ENCODE results near the gene SERPINE3. TPM values are rescaled to one million over a fixed set of nuclear protein-coding genes. Genes with fewer than 3 reads are reported as not detected.

The SERPINE3 gene
- total RNA-seq, 1 donor from 2014 or later: not detected

DNA sequence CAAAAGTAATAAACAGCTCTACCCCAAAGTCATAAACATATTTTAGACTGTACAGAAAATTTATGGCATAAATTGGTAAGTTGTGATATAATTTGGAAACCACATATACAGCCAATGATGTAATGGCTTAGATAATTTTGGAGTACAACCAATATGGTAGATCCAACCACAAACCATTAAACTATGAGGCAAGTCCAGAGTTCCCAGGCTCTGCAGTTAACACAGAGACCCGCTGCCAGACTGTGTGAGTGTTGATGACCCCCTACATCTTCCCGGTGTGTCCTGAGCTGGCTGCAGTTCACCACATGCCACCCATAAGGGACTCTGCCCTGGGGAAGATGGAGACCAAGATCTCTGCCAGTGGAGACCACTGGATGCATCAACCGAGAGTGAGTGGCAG, 9.9 kb upstream of the SERPINE3 start:
- DNase-seq: no peak

DNA sequence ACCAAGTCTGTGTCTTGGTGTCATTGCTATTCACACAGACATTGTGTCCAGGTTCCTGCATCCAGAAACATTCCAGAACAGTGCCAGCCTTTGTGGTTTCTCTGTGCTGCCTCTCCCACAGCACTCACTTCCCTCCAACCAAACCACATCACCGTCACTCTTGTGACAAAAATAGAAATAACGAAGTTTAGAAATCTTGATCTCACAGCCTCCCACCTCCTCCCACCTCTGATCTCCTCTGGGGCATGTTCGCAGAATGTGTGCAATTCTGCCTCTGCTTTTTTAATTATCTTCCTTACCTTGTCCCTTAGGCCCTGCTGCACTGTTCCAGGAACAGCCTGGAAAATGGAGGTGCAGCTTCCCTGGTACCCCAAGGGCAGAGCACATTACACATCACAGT, 8.7 kb upstream of the SERPINE3 start:
- no peak for DNase-seq

DNA sequence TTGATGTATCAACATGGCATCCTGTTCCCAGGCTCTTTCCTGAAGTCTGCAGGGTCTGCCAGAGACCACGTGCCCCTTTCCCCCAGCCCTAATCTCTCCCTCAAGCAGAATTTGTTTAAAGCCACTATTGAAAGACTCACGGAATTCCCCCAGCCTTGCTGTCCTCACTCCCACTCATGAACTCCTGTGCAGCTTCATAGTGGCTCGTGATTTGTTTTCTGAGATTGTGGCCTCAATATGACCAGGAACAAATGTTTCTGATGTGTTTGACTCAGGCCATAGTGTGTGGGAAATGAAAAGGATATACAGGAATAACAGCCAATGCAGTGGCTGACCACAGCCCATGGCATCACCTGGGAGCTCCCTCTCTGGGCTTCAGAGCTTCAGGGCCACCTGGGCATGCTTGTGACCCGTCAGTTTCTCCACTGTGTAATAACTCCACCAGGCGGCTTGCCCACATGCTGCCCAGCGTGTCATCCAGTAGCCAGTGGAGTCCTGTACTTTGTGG, 8.1 kb upstream of the SERPINE3 start:
- DNase-seq: no peak

DNA sequence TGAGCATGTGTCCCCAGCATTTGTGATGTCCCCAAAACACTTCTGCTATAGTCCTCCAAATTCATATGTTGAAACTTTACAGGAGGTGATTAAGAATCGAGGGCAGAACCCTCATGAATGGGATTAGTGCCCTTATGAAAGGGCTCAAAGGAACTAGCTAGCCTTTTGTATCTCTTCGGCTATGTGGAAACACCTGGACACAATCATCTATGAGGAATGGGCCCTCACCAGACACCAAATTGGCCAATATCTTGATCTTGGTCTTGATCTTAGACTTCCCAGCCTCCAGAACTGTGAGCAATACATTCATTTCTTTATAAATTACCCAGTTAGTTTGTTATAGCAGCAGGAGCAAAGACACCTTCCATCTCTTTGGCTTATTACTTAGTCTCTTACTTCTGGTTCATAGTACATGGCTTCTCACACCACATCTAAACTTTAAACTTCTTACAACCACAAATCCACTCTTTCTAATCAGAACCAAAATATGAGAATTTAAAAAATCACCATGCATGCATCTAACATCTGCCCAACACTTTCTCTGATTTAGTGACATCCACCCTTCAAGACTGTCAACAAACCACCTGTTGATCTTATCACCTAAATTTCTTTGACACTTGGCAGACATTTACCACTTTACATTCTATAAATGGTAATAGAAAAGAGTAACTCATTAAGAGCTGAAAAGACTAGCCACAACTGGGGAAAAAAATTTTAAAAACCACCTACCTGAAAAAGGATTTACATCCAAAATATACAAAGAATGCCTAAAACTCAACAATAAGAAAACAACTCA, 6.7 kb upstream of the SERPINE3 start:
- no peak for DNase-seq

DNA sequence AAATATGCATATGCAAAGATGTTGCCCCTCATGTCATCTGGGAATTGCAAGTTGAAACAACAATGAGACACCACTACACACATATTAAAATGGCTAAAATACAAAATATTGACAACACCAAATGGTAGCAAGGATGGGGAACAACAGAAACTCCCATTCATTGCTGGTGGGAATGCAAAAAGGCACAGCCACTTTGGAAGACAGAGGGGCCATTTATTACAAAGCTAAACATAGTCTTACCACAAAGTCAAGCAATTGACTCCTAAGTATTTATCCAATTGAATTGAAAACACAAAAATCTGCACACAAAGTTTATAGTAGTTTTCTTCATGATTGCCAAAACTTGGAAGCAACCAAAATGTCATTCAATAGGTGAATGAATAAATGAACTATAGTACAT, 6.1 kb upstream of the SERPINE3 start:
- DNase-seq: no peak

DNA sequence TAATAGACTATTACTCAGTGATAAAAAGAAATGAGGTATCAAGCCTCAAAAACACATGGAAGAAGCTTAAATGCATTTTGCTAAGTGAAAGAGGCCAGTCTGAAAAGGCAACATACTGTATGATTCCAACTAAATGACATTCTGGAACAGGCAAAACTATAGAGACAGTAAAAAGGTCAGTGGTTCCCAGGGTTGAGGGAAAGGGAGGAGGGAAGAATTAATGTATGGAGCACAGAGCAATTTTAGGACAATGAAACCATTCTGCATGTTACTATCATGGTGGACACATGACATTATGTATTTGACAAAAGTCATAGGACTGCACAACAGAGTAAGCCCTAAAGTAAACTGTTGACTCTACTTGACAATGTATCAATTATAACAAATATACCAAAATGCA, 5.7 kb upstream of the SERPINE3 start:
- no peak for DNase-seq

DNA sequence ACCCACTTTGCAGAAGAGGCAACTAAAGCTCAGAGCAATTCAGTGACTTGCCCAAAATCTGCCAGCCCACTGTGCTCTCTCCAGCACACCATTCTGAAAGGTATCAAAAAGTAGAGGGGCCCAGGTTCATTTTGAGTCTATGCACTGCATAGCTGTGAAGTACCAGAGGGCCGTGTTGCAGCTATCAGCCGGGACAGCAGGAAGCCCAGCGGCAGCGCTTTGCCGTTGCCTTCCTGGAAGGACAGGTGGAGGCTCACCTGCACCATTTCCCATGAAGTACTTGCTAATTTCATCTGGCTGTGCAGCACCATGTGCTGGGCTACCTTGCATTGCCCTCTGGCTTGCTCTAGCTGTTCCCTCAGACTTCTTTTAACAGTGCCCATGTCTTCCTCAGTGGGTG, 2.7 kb upstream of the SERPINE3 start:
- no peak for DNase-seq

DNA sequence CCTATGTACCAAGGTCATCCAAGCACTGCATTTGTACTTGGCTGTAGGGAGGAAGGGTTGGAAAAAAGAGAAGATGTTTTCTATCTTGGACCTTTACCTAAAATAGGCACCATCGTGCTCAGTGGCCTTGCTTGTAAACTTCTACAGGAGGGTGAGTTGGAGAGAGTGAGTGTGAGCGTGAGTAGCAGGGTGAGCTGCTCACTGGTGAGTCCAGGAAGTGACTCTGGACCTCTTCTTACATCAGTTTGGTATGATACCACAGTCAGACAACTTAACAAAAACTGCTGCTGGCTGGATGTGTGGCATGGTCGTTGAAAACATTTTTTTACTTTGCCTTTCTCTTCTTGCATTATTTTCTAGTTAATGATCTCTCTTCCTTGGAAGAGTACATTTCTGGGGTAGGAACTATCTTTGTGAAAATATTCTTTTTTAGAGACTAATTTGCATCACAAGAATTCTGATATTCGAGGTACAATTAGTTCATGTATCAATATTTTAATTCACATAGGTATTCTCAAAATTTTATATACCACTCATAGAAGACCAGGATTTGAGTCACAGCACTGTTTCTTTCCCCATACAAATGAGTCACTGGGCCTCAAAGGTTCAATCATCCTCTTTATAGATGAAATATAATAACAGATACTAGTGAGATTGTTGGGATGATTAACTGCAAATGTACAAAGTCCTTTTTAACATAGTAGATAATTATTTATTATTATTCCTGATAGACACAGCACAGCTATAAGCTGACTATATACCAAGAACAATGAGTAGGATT, 651 bp downstream of the SERPINE3 start:
- DNase-seq: no peak

DNA sequence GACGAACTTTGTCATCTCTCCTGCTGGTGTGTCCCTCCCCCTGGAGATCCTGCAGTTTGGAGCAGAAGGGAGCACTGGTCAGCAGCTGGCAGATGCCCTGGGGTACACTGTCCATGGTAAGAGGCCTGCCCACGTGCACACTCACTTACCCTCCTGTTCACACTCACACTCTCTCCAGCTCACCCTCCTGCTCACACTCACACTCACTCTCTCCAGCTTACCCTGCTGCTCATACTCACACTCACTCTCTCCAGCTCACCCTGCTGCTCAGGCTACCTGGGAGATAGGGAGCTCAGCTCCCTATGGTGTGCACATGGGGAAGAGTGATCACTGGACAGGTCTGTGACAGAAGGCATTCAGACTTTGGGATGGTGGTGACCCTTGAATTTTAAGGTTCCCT, 1.7 kb downstream of the SERPINE3 start:
- DNase-seq: no peak

DNA sequence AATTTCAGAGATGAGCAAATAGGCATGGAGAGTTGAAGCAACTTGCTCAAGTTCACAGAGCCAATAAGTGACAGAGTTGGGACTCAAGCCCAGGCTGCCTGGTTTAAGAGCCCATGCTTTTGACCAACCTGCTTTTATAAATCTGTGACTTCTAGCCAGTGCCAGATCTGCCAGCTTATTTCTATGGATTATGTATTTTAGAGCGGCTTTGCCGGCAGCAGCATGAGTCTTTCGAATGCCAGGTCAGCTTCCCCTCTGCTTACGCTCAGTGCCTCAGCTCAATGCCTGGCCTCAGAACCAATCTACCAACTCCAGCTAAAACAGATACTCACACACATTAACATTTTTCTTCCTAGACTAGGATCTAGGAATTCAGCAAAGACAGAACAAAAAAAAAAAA, 2.3 kb downstream of the SERPINE3 start:
- DNase-seq: no peak

DNA sequence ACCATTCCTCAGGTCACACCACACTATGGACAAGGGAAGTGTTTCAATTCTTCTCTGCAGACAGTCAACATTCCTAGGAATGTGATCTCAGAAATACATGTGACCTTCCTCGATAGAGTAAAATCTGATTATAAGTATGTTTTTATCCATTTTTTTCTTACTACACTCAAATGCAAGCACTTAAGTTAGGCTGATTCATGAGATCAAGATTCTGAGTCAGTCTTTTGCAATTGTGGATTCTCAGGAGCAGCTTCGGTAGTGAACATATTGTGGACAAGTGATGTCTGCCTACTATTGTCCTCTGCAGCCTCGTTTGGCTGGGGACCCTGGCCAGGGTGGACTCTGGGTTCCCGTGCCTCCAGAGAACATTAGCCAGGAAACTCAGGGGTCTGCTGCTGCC, 3.2 kb downstream of the SERPINE3 start:
- no peak for DNase-seq

DNA sequence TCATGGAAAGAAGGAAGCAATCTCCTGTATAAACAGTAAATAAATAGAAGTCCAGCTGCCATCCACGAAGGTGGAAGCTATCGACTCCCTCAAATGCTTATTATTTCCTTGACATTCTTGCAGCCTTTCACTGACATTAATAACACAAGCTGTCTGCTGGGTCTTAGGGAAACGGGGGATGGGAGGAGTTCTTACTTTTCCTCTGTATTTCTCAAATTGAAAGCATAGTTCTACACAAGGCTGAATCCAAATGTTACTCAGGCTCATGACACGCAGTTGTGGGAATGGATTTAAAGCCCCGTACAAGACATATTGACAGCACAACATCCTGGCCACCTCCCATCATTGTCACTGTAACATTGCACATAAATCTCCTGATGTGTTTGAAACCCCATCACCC, 4.0 kb downstream of the SERPINE3 start:
- no peak for DNase-seq

DNA sequence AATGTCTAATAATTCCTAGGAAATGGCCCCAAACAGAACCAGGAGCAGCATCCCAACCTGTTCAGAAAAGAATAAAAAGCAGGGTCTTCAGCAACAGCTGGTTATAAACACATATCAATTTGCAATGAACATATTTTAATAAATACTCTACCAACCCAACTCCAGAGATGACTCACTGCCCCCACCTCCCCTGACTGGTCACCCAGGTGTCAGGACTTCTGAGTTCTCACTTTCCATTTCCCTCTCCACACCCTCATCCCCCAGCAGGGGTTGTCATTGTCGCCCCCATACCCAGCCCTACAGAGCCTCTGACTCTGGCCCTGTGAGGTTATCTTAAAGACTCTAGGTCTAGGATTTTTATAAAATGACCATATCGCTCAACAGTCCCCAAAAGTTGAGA, 6.9 kb downstream of the SERPINE3 start:
- DNase-seq: no peak

DNA sequence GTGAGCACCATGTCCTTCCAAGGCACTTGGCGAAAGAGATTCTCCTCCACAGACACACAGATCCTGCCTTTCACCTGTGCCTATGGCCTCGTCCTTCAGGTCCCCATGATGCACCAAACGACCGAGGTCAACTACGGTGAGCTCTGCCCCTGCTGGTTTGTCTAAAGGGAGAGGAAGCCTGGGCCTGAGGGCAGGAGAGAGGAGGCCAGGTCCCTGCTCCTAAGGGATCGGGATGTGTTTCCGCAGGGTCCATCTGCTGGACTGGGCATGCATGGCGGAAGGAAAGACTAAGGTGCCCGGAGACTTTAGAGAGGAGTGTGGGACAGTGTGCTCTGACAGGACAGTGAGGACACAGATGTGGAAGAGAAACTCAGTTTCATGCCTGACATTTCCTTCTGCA, 7.6 kb downstream of the SERPINE3 start:
- DNase-seq: no peak

DNA sequence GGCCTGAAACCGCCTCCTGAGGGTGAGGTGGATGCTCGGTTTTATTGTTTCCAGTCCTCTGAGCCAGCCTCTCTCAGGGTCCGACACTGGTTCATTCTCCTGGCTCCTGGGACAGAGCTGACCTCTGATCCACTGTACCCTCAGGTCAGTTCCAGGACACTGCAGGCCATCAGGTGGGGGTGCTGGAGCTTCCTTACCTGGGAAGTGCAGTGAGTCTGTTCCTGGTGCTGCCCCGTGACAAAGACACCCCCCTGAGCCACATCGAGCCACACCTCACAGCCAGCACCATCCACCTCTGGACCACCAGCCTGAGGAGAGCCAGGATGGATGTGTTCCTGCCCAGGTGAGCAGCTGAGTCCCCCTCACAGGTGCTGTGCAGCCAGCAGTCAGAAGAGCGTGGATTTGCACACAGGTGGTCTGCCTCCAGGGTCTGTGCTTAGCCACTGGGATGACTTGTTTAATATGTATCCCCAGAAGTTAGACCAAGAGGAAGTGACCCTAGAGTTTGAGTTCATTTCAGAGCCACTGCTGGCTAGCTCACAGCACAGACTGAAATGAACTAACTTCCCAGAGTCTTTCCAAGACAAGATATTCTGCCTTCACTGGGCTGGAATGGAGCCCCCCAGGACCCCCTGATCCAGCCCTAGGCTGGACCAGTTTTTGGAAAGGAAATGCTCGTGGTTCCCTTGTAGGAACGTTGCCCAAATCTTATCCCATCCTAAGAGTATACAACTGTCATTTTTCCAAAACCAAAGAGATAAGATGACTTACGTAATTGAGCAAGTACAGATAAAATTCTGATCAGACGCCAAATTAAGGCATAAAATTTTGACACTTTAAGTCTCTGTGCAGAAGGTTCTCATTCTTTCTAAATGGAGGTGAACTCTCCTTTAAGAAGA, 8.8 kb downstream of the SERPINE3 start:
- DNase-seq: no peak

DNA sequence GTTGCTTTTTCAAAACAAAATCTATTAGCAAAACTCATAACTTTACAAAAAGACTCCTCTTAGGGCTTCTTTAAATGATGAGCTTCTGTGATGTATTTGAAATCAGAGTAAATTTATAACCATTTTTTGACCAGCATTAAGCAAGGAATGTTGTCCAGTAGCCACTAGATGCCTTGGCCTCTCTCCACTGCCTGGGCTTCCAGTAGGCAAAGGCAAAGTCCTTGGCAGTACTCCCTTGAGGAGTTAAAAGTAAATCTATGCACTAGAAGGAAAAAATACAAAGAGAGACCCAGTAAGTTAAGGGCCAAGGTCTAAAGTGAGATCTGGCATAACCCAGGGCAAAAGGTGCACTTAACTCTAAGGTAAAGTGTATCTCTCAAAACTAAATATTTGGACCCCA, 9.5 kb downstream of the SERPINE3 start:
- no peak for DNase-seq

DNA sequence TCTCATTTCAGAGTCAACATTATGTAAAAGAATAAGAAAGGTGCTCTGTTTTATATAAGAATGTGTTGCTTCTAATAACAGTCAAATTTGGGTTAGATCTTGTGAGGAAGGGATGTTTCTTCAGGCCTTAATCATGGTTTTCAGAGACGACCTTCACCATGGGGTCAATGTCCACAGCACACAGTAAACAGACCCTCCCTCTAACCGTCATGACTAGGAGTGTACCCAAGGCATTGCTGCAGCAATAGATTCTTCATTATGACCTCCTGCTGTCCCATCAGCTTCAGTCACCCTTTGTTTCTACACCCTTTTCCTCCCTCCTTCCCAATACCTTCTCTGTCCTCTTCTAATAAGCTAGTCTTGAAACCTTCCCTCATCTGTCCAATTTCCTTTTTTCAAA, 15.7 kb downstream of the SERPINE3 start:
- DNase-seq: no peak

DNA sequence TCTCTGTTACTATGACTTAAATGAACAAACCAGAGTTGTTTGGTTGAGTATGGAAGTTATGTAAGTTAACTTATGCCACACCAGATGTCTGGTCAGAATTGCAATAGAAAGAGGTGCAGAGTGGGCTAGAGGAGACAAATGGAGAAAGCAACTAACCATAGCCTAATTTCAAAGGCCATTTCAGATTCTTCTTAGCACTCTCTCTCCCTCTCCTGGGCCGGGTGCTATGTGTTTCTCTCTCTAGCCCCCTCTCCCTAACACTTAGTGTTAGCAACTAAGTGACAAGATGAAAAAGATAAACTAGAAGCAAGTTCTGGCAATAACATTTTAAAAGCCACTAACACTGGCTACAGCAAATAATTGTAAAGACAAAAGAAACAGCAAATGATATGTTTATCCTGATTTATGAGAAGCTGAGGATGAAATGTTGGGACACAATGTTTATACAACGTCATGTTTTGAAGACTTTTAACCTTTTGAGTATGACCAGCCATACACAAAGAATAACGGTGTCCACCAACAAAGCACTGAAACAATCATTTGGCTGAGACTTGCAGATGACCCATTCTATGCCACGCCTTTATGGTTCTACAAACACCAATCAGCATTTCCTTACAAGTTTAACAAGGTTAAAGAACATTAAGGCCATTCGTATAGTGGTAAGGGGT, 18.6 kb downstream of the SERPINE3 start:
- DNase-seq: no peak

DNA sequence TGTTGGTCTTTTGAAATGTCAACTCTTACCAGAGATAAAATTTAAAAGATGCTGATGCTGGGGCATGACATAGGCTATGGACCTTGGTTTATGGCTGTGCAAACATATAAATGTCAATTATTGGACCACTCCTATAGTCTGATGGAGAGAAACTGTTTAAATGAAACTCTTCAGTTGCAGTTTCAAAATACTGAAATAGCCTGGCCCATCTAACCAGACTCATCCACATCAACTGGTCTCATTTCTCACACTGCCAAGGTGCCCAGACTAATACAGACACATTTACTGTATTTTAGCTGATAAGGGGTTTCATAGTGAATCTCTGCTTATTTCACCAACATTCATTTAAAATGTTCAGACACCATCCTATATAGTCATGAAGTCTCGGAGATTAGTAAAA, 19.9 kb downstream of the SERPINE3 start:
- DNase-seq: no peak

DNA sequence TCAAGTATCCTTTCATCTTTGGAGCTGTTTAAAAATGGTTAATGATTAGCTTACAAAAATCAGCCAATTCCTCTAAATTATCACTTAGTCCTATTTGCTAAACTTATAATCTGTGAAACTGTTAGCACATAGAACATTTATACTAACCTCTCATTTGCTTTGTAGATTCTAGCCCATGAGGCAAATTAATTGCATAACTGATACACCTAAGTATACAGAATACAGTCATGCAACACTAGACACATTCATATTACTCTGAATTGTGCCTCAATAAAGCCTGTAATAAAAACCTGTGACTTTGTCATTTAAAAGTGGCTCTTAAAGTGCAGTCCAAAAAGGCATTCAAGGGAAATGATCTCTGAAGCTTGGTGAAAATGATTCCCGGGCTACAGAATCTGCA, 21.0 kb downstream of the SERPINE3 start:
- DNase-seq: no peak

DNA sequence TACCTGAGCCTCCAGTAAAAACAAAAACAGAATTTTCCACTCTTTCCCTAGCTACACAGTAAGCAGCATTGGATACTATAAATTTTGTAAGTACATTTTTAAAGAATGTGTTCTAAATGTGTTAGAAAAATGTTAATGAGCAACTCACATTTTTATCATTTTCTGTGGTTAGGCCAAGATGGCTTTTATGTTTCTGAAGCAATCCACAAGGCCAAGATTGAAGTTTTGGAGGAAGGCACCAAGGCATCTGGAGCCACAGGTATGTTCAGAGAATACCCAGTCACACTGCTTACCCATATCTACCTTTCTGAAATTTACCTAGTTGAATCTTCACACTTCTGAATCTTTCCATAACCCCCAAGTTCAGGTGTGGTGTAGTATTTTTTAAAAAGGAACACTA, 21.6 kb downstream of the SERPINE3 start:
- no peak for DNase-seq

DNA sequence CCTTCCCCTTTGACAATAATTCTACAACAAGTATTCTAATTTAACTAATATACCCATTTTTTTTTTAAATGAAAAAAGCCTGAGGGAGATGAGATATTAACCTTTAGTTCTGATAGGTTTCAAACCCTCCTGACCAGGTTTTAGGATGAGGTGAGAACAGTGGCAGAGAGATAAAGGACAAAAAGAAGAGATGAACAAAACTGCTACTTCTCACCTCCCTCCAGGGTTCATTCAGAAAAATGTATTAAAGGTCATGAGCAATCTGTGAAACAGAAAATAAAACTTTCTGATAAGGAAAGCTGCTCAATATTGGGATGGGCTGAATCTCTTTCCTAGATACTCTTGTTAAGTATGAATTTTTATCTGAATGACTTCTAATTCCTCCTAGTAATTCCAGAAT, 24.1 kb downstream of the SERPINE3 start:
- no peak for DNase-seq
